ENCODE results near the gene LILRB5. TPM values are rescaled to one million over a fixed set of nuclear protein-coding genes. Genes with fewer than 3 reads are reported as not detected.
"Not testable (repeated sequence)": the region's sequence is repeated elsewhere in the genome, so short reads cannot be mapped to it uniquely, and the experiment has no call there.

LILRB5 gene
- total and polyA plus RNA-seq, 2 of the 8 experiments (the other 6 are each of a cell fraction or from before 2014, with no cell fraction given), result 0.05 TPM; not detected in 1

- FAIRE-seq; H3K23me2 ChIP-seq (ENCODE audit: low read depth, low read length); H3K9ac ChIP-seq (replicated peaks in 1 of 4; ENCODE audit: extremely low read depth in 1 of 4, low read depth in 3 of 4, low read length in 3 of 4); H3K27me3 ChIP-seq (replicated peaks in 1 of 4; ENCODE audit: control insufficient read depth in 3 of 4, extremely low read depth in 1 of 4, insufficient read depth in 3 of 4, low read length in 3 of 4); H2AK5ac ChIP-seq (ENCODE audit: low read depth, low read length); H3K4ac ChIP-seq (replicated peaks; ENCODE audit: insufficient read length, low read depth, low read length); H3K14ac ChIP-seq (ENCODE audit: insufficient read length); H4K20me1 ChIP-seq (replicated peaks in 1 of 2; ENCODE audit: control insufficient read depth in 1 of 2, insufficient read depth in 2 of 2, low read length in 2 of 2); H2BK120ac ChIP-seq (replicated peaks; ENCODE audit: low read depth, low read length); H3K79me1 ChIP-seq (ENCODE audit: low read depth, low read length); H2BK5ac ChIP-seq (ENCODE audit: low read depth, low read length); H3K9me3 ChIP-seq (ENCODE audit: insufficient read depth in 2 of 2, low read depth in 1 of 2, low read length in 1 of 2); H2AFZ ChIP-seq (ENCODE audit: low read length); H3K79me2 ChIP-seq (ENCODE audit: control insufficient read depth in 1 of 2, insufficient read depth in 2 of 2, low read length in 2 of 2); H2BK20ac ChIP-seq (ENCODE audit: low read length); H3K18ac ChIP-seq (ENCODE audit: extremely low read depth, low read length); DNase-seq (ENCODE audit: low read depth in 1 of 2, low spot score in 2 of 2); H3K4me1 ChIP-seq (replicated peaks in 1 of 4; ENCODE audit: control insufficient read depth in 3 of 4, insufficient read depth in 4 of 4, low read length in 3 of 4); H3K56ac ChIP-seq (replicated peaks; ENCODE audit: insufficient read length, low read depth, low read length); H3K36me3 ChIP-seq (ENCODE audit: control insufficient read depth in 2 of 4, insufficient read depth in 4 of 4, low read length in 3 of 4); H2BK12ac ChIP-seq (ENCODE audit: low read depth, low read length); CTCF ChIA-PET (ENCODE audit: partially characterized antibody); H4K91ac ChIP-seq (replicated peaks; ENCODE audit: insufficient read length, low read length); H4K5ac ChIP-seq (ENCODE audit: insufficient read length, low read depth, low read length); H4K8ac ChIP-seq (ENCODE audit: extremely low read depth, insufficient read depth, low read length); H3K4me3 ChIP-seq (ENCODE audit: extremely low read depth in 1 of 4, insufficient read depth in 2 of 4, low read depth in 3 of 4, low read length in 4 of 4); H3K27ac ChIP-seq (ENCODE audit: low read depth, low read length); H3K4me2 ChIP-seq (ENCODE audit: insufficient read depth in 1 of 2, low read depth in 2 of 2, low read length in 2 of 2); H3K23ac ChIP-seq (ENCODE audit: insufficient read length); H2BK15ac ChIP-seq (ENCODE audit: low read length): not testable (repeated sequence)
- 92% methylated on average over 3 of the region's 5 CpGs; no CpG with 5 or more reads in 1 of the 2 experiments for WGBS, 2 experiments (ENCODE audit: extremely low coverage in 1 of 2, insufficient coverage in 1 of 2, insufficient read length in 1 of 2, insufficient replicate concordance in 2 of 2, low coverage in 1 of 2, low lambda C conversion rate in 2 of 2, missing lambda C conversion rate in 1 of 2)
- POLR2A ChIA-PET (ENCODE audit: partially characterized antibody), result interaction anchor here (1.8 to 23.4 kb wide), 2 partner anchors 9 to 25 kb away, joined by 6 to 909 read pairs; partner anchors contain the start of genes MBOAT7, RPS9 and TSEN34
These were observed 42.9 kb downstream of the LILRB5 start for GRCh38 chr19:54214217-54214616.

Measured in H1 (cell line).